ENCODE measurements around the gene ALKBH7. TPM values are rescaled to one million over a fixed set of nuclear protein-coding genes. Genes with fewer than 3 reads are reported as not detected.

ALKBH7 gene
- total and polyA plus RNA-seq, 12 donors: 108 to 221 (median 168) TPM

DNA sequence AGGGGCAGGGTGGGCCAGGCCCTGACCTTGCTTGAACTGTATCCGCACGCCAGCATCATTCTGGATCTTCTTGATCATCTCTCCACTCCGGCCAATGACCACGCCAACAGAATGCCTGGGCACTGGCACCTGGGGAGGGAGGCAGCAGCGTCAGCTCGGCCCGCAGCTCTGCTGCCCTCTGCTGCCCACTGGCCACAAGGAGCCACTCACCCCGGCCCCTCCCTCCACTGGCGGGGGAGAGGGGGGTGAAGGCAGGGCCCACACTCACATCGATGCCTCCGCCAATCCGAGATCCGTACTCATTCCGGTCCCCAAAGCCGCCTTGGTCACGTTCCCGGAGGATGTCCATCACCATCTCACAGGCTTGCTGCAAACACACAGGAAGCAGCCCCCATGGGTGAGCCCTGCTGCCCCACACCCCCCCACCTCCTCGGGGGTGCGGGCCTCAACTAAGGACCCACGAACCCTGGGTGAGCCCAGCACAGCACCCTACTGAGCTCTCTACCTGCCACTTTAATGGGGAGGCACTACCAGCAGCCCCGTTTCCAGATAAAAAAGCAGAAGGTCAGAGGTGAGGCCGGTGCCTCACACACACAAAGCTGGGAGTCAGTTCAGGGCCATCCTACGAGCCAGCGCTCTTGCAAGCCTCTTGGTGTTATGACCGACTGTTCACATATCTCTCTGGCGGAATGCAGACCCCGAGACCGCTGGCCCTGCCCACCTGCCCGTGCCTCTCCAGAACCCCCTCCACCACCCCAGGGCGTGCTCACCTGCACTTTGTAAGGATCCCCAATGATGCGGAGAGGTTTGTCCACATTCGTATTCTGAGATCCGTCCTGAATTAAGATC, 45.3 kb downstream of the ALKBH7 start:
- Histone ChIP-seq H3K4me3 (no peak overlapping the region), H3K27me3 (no peaks in the 10 kb centered on the region), H3K9me3 (no peaks in the 10 kb centered on the region), H3K36me3 (peaks cover 10 to 94% (median 63%) of the 10 kb centered on the region in 9 donors), H3K27ac (no peak overlapping the region), H3K4me1 (peaks cover 4 to 44% (median 13%) of the 10 kb centered on the region in 9 donors)
- intact Hi-C loops (cut with DNase I): loop anchor here in 1 of 10 donors (10.0 kb wide), 1 partner anchor 193 kb away; no protein-coding TSS in a partner anchor
- ATAC-seq (peak in 6 of 8 donors; percentile 37 to 67 (median 56)), DNase-seq (no peak)
- TF ChIP-seq, protein P1, sequence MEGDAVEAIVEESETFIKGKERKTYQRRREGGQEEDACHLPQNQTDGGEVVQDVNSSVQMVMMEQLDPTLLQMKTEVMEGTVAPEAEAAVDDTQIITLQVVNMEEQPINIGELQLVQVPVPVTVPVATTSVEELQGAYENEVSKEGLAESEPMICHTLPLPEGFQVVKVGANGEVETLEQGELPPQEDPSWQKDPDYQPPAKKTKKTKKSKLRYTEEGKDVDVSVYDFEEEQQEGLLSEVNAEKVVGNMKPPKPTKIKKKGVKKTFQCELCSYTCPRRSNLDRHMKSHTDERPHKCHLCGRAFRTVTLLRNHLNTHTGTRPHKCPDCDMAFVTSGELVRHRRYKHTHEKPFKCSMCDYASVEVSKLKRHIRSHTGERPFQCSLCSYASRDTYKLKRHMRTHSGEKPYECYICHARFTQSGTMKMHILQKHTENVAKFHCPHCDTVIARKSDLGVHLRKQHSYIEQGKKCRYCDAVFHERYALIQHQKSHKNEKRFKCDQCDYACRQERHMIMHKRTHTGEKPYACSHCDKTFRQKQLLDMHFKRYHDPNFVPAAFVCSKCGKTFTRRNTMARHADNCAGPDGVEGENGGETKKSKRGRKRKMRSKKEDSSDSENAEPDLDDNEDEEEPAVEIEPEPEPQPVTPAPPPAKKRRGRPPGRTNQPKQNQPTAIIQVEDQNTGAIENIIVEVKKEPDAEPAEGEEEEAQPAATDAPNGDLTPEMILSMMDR (IDR thresholded peaks at IDR 0.05): peak in 8 of 9 donors; percentile 22 to 58 (median 46)
- 71 to 77% methylated on average over 33 of the region's 33 CpGs for WGBS, 2 donors

DNA sequence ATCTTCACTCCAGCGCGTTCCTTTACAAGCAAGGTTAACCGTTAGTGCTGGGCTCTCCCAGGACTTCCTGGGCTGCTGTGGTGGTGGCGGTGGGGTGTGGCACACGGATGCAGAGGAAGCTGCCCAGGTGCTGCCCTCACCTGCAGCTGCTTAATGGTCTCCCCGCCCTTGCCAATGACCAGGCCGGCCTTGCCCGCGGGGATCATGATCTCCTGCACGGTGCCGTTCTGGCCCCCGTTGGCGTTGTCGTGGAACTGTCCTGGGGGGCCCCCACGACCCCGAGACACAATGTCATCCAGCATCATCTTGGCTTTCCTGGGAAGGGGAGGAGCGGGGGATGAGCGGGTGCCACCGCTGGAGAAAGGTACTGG, 46.0 kb downstream of the ALKBH7 start:
- DNase-seq: no peak
- H3K4me1 ChIP-seq: peaks cover 10 to 45% (median 18%) of the 10 kb centered on the region in 9 donors
- peaks cover 10 to 89% (median 63%) of the 10 kb centered on the region in 9 donors for H3K36me3 ChIP-seq

DNA sequence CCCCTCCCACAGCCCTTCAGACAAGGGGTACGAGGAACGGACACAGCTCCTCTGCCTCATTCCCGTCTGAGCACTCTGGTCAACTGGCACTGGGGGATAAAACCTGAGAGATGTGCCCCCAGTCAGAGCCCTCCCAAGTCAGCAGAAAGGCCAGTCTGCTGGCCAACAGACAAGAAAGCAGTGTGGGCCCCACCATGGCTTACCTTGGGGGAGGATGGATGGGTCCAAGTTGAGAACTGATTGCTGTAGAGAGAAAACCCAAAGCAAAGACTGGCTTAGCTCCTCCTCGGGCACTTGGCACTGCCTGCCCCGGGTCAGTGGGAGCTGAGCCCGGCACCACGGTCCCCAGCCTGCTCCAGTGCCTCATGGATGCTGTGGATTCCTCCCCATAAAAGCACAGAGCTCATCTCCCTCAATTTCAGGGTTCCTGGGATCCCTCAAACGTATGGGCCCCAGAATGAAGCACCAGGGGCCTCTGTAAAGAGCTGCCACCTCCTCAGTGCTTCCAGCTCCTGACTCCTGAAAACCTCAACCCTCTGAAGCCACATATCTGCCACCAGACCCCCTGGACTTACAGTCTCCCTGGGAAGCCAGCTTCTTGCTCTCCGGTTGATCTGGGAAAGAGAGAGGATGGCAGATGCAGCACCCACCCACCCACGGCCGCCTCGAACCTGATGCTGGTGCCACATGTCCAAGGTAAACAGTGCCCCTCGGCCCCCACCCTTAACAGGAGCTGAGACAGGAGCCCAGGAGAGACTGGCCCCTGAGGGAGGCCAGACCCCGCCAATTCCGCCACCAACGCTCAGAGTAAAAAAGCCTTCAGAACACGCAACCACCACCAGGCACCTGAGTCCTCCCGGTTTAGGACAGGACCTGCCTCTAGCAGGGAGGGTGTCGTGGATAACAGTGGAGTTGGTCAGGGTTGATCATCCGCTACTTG, 48.8 kb downstream of the ALKBH7 start:
- Histone ChIP-seq H3K9me3 (no peaks in the 10 kb centered on the region), H3K27ac (no peak overlapping the region), H3K4me3 (no peak overlapping the region), H3K27me3 (no peaks in the 10 kb centered on the region), H3K36me3 (peaks cover 6 to 61% (median 40%) of the 10 kb centered on the region in 9 donors), H3K4me1 (peaks cover 10 to 52% (median 29%) of the 10 kb centered on the region in 9 donors)
- ATAC-seq: no peak
- 78 to 82% methylated on average over 20 of the region's 20 CpGs for WGBS, 2 donors
- no peak for DNase-seq
- TF ChIP-seq, protein P1 (IDR thresholded peaks at IDR 0.05): no peak
- intact Hi-C loops (cut with DNase I): loop anchor here in 1 of 10 donors (10.0 kb wide), 1 partner anchor 47 kb away; the partner anchor contains the start of genes ALKBH7 and PSPN

More for the DNA sequence above, 46.0 kb downstream of the ALKBH7 start:
- no peak overlapping the region for H3K4me3 ChIP-seq
- H3K27ac ChIP-seq: no peak overlapping the region
- ATAC-seq: no peak
- no peaks in the 10 kb centered on the region for H3K9me3 ChIP-seq
- TF ChIP-seq, protein P1 (IDR thresholded peaks at IDR 0.05): no peak
- no peaks in the 10 kb centered on the region for H3K27me3 ChIP-seq
- WGBS, 2 donors: 91% methylated on average over 19 of the region's 19 CpGs
- intact Hi-C loops (cut with DNase I): loop anchor here in 1 of 10 donors (10.0 kb wide), 1 partner anchor 194 kb away; no protein-coding TSS in a partner anchor

Measured in heart right ventricle (tissue), 16 donors.